ENCODE data around the gene SPNS2.

Gene SPNS2

DNA sequence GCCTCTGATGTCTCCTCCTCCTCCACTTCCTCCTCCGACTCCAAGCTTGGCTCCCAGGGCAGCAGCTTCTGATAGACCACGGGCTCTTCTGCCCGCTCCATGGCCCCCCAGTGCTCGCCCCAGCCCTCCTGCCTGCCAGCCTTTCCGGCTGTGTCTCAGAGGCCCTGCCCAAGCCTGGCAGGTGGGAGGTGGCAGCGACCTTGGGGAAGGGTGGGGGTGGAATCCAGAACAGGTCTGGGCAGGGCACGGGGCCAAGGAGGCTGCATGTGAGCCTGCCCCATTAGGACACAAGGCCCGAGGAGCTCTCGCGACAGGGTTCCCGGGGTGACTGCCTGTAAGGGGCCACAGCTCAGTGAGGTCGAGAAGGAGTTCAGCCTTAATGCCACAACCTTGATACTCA is 61.7 kb downstream of the SPNS2 start, which contains the start of gene GGT6:
GGT6 (minus strand) TSS at position 157 of the 400 bp plus-strand sequence; CDS start at position 101, 56 bp downstream.
- H3K9me3 ChIP-seq (ENCODE audit: control insufficient read depth, low read depth, low read length): no peaks in the 10 kb centered on the region
- peaks cover 8% of the 10 kb centered on the region for H3K4me1 ChIP-seq (ENCODE audit: control insufficient read depth, low read depth, low read length)
- H3K27ac ChIP-seq (ENCODE audit: low read length): no peak within 1 kb of the TSS
- H3K27me3 ChIP-seq (ENCODE audit: control insufficient read depth, insufficient read depth, low read length): no peaks in the 10 kb centered on the region
- no peak within 1 kb of the TSS for H3K9ac ChIP-seq (ENCODE audit: low read length)
- H3K36me3 ChIP-seq (ENCODE audit: control insufficient read depth, low read depth, low read length): no peaks in the 10 kb centered on the region
- no peak within 1 kb of the TSS for H3K4me3 ChIP-seq (ENCODE audit: low read length)

- Histone ChIP-seq H3K36me3 (ENCODE audit: control insufficient read depth, low read depth, low read length) (no peaks in the 10 kb centered on the region), H3K27ac (ENCODE audit: low read length) (no peak overlapping the region), H3K4me3 (ENCODE audit: low read length) (no peak overlapping the region), H3K4me1 (ENCODE audit: control insufficient read depth, low read depth, low read length) (peaks cover 8% of the 10 kb centered on the region), H3K9me3 (ENCODE audit: control insufficient read depth, low read depth, low read length) (no peaks in the 10 kb centered on the region), H3K27me3 (ENCODE audit: control insufficient read depth, insufficient read depth, low read length) (peaks cover 3% of the 10 kb centered on the region), H3K9ac (ENCODE audit: low read length) (no peak overlapping the region)
Measured at GRCh38 chr17:4560837-4561256, 62.2 kb downstream of the SPNS2 start.

- no peaks in the 10 kb centered on the region for H3K9me3 ChIP-seq (ENCODE audit: control insufficient read depth, low read depth, low read length)
- H3K9ac ChIP-seq (ENCODE audit: low read length): no peak overlapping the region
- H3K4me1 ChIP-seq (ENCODE audit: control insufficient read depth, low read depth, low read length): no peaks in the 10 kb centered on the region
- H3K27ac ChIP-seq (ENCODE audit: low read length): no peak overlapping the region
- H3K4me3 ChIP-seq (ENCODE audit: low read length): no peak overlapping the region
- peaks cover 4% of the 10 kb centered on the region for H3K27me3 ChIP-seq (ENCODE audit: control insufficient read depth, insufficient read depth, low read length)
- H3K36me3 ChIP-seq (ENCODE audit: control insufficient read depth, low read depth, low read length): no peaks in the 10 kb centered on the region
Measured at GRCh38 chr17:4562015-4562969, 63.6 kb downstream of the SPNS2 start.

DNA sequence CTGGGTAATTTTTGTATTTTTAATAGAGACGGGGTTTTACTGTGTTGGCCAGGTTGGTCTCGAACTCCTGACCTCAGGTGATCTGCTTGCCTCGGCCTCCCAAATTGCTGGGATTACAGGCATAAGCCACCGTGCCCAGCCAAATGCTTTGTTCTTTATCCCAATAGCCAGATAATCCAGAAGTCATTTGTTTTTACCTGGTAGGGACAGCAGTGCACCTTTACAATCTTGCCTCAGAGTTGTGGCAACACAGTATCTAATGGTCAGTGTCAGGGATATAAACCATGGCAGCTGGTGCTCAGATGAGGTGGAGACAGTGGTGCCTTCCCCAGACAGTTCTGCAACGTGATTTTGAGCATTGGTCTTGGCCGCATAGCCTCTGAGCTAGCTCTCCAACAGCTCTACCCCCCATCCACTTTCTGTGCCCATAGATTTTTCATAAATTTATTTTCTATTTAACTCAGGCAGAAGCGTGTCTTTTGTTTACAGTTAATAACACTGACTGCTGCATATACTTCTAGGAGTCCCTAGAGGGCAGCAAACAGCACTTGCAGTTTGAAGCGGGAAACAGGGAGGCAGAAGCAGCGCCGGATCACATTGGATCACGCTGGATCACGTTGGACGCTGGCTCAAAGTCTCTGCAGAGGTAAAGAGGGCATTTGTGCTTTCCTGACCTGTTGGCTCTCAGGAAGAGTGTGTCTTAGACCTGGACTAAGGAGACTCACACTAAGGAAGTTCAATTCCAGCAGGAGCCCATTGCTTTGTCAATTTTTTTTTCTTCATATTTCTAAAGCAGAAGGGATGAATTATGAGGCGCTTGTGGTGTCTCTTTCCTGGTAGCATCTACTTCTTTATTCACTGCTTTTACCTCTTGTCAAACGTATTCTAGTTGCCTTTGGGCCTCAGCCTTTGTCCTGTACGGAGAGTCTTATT is 66.8 kb downstream of the SPNS2 start:
- no peaks in the 10 kb centered on the region for H3K36me3 ChIP-seq (ENCODE audit: control insufficient read depth, low read depth, low read length)
- H3K27ac ChIP-seq (ENCODE audit: low read length): no peak overlapping the region
- no peaks in the 10 kb centered on the region for H3K4me1 ChIP-seq (ENCODE audit: control insufficient read depth, low read depth, low read length)
- no peak overlapping the region for H3K9ac ChIP-seq (ENCODE audit: low read length)
- no peaks in the 10 kb centered on the region for H3K9me3 ChIP-seq (ENCODE audit: control insufficient read depth, low read depth, low read length)
- no peak overlapping the region for H3K4me3 ChIP-seq (ENCODE audit: low read length)
- H3K27me3 ChIP-seq (ENCODE audit: control insufficient read depth, insufficient read depth, low read length): peaks cover 4% of the 10 kb centered on the region

GRCh38 chr17:4566785-4567184 is 68.1 kb downstream of the SPNS2 start:
- H3K27me3 ChIP-seq (ENCODE audit: control insufficient read depth, insufficient read depth, low read length): peaks cover 4% of the 10 kb centered on the region
- H3K27ac ChIP-seq (ENCODE audit: low read length): no peak overlapping the region
- no peaks in the 10 kb centered on the region for H3K4me1 ChIP-seq (ENCODE audit: control insufficient read depth, low read depth, low read length)
- H3K36me3 ChIP-seq (ENCODE audit: control insufficient read depth, low read depth, low read length): no peaks in the 10 kb centered on the region
- H3K4me3 ChIP-seq (ENCODE audit: low read length): no peak overlapping the region
- no peak overlapping the region for H3K9ac ChIP-seq (ENCODE audit: low read length)
- no peaks in the 10 kb centered on the region for H3K9me3 ChIP-seq (ENCODE audit: control insufficient read depth, low read depth, low read length)

GRCh38 chr17:4569591-4569990 is 70.9 kb downstream of the SPNS2 start:
- no peak overlapping the region for H3K9ac ChIP-seq (ENCODE audit: low read length)
- H3K27ac ChIP-seq (ENCODE audit: low read length): no peak overlapping the region
- H3K4me1 ChIP-seq (ENCODE audit: control insufficient read depth, low read depth, low read length): no peaks in the 10 kb centered on the region
- H3K27me3 ChIP-seq (ENCODE audit: control insufficient read depth, insufficient read depth, low read length): peaks cover 4% of the 10 kb centered on the region
- no peaks in the 10 kb centered on the region for H3K9me3 ChIP-seq (ENCODE audit: control insufficient read depth, low read depth, low read length)
- no peak overlapping the region for H3K4me3 ChIP-seq (ENCODE audit: low read length)
- H3K36me3 ChIP-seq (ENCODE audit: control insufficient read depth, low read depth, low read length): no peaks in the 10 kb centered on the region

DNA sequence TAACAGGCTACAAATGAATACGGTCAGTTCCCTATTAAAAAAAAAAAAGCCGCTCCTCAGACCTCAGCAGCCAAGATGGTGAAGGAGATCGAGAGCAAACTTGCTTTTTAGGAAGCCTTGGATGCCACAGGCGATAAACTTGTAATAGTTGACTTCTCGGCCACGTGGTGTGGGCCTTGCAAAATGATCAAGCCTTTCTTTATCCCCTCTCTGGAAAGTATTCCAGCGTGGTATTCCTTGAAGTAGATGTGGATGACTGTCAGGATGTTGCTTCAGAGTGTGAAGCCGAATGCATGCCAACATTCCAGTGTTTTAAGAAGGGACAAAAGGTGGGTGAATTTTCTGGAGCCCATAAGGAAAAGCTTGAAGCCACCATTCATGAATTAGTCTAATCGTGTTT is 73.5 kb downstream of the SPNS2 start:
- no peaks in the 10 kb centered on the region for H3K9me3 ChIP-seq (ENCODE audit: control insufficient read depth, low read depth, low read length)
- H3K9ac ChIP-seq (ENCODE audit: low read length): no peak overlapping the region
- no peaks in the 10 kb centered on the region for H3K27me3 ChIP-seq (ENCODE audit: control insufficient read depth, insufficient read depth, low read length)
- no peaks in the 10 kb centered on the region for H3K36me3 ChIP-seq (ENCODE audit: control insufficient read depth, low read depth, low read length)
- no peak overlapping the region for H3K4me3 ChIP-seq (ENCODE audit: low read length)
- H3K27ac ChIP-seq (ENCODE audit: low read length): no peak overlapping the region
- peaks cover 12% of the 10 kb centered on the region for H3K4me1 ChIP-seq (ENCODE audit: control insufficient read depth, low read depth, low read length)

- Histone ChIP-seq H3K36me3 (ENCODE audit: control insufficient read depth, low read depth, low read length) (no peaks in the 10 kb centered on the region), H3K9me3 (ENCODE audit: control insufficient read depth, low read depth, low read length) (no peaks in the 10 kb centered on the region), H3K4me1 (ENCODE audit: control insufficient read depth, low read depth, low read length) (peaks cover 15% of the 10 kb centered on the region), H3K9ac (ENCODE audit: low read length) (no peak overlapping the region), H3K27me3 (ENCODE audit: control insufficient read depth, insufficient read depth, low read length) (no peaks in the 10 kb centered on the region), H3K27ac (ENCODE audit: low read length) (no peak overlapping the region), H3K4me3 (ENCODE audit: low read length) (no peak overlapping the region)
Measured at GRCh38 chr17:4573115-4573514, 74.4 kb downstream of the SPNS2 start.

GRCh38 chr17:4573669-4574068 is 75.0 kb downstream of the SPNS2 start:
- Histone ChIP-seq H3K27me3 (ENCODE audit: control insufficient read depth, insufficient read depth, low read length) (no peaks in the 10 kb centered on the region), H3K9me3 (ENCODE audit: control insufficient read depth, low read depth, low read length) (no peaks in the 10 kb centered on the region), H3K9ac (ENCODE audit: low read length) (no peak overlapping the region), H3K36me3 (ENCODE audit: control insufficient read depth, low read depth, low read length) (no peaks in the 10 kb centered on the region), H3K27ac (ENCODE audit: low read length) (no peak overlapping the region), H3K4me1 (ENCODE audit: control insufficient read depth, low read depth, low read length) (peaks cover 15% of the 10 kb centered on the region), H3K4me3 (ENCODE audit: low read length) (no peak overlapping the region)

- no peaks in the 10 kb centered on the region for H3K9me3 ChIP-seq (ENCODE audit: control insufficient read depth, low read depth, low read length)
- no peaks in the 10 kb centered on the region for H3K27me3 ChIP-seq (ENCODE audit: control insufficient read depth, insufficient read depth, low read length)
- H3K4me1 ChIP-seq (ENCODE audit: control insufficient read depth, low read depth, low read length): peaks cover 15% of the 10 kb centered on the region
- H3K4me3 ChIP-seq (ENCODE audit: low read length): no peak overlapping the region
- H3K9ac ChIP-seq (ENCODE audit: low read length): no peak overlapping the region
- H3K27ac ChIP-seq (ENCODE audit: low read length): no peak overlapping the region
- H3K36me3 ChIP-seq (ENCODE audit: control insufficient read depth, low read depth, low read length): no peaks in the 10 kb centered on the region
Measured at GRCh38 chr17:4574448-4575045, 75.9 kb downstream of the SPNS2 start.

DNA sequence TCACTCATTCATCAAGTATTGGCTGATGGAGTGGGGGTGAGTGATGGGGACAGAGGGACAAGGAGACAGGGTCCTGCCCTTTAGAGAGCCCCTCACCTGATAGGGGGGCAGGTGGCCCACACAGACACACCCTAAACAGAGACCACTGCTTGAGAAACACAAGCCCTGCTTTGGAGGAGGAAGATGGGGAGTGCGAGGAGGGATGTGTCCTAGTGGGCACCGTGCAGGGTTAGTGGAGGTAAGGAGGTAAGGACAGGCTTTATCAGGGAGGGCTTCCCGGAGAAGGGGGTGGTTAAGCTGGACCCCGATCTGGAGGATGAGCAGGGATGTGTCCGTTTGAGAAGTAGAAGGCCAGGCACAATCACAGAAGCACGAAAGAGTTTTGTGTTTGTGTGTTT is 77.5 kb downstream of the SPNS2 start:
- Histone ChIP-seq H3K27ac (ENCODE audit: low read length) (no peak overlapping the region), H3K9ac (ENCODE audit: low read length) (no peak overlapping the region), H3K4me3 (ENCODE audit: low read length) (no peak overlapping the region), H3K9me3 (ENCODE audit: control insufficient read depth, low read depth, low read length) (no peaks in the 10 kb centered on the region), H3K27me3 (ENCODE audit: control insufficient read depth, insufficient read depth, low read length) (no peaks in the 10 kb centered on the region), H3K36me3 (ENCODE audit: control insufficient read depth, low read depth, low read length) (no peaks in the 10 kb centered on the region), H3K4me1 (ENCODE audit: control insufficient read depth, low read depth, low read length) (peaks cover 15% of the 10 kb centered on the region)

Measured in iPS-18a (cell line).